ENCODE measurements around the gene CYP2D6.

- TF ChIP-seq CTCF (IDR thresholded peaks at IDR 0.05): no peak
- no peak for TF ChIP-seq POLR2A (IDR thresholded peaks at IDR 0.05)
Observed at GRCh38 chr22:42160830-42161696, 30.5 kb upstream of the CYP2D6 start.

Data from uterus (tissue), 2 donors.